Fibroblast of lung (primary cell): Measurements from ENCODE around the gene RPUSD4. TPM values are rescaled to one million over a fixed set of nuclear protein-coding genes. Genes with fewer than 3 reads are reported as not detected.
A peak's percentile ranks its signal among the peaks of the same experiment; 100 is the strongest.

ENCODE experiments used
- DNase-seq, 2 donors: peaks; one replicate each; pipeline versions ENCODE4 v3.0.0 to v3.0.0-alpha.2; 2010; ENCODE audit warnings: low read depth in 2 of 2
- H2AFZ ChIP-seq: 2 replicates; pipeline ENCODE4 v1.5.1; 2012; ENCODE audit warnings: low read length, control low read depth, inconsistent platforms
- H3K27ac ChIP-seq: 2 replicates; pipeline ENCODE4 v1.5.1; 2011; ENCODE audit warnings: low read length, control low read depth; ENCODE audit not compliant: insufficient read depth
- H3K27me3 ChIP-seq: 2 replicates; pipeline ENCODE4 v1.5.1; 2011; ENCODE audit warnings: mild to moderate bottlenecking, low read length; ENCODE audit not compliant: control insufficient read depth, insufficient read depth
- H3K36me3 ChIP-seq: 2 replicates; pipeline ENCODE4 v1.5.1; 2011; ENCODE audit warnings: low read length; ENCODE audit not compliant: control insufficient read depth, insufficient read depth
- H3K4me1 ChIP-seq: 2 replicates; pipeline ENCODE4 v1.5.1; 2011; ENCODE audit warnings: low read length; ENCODE audit not compliant: control insufficient read depth, insufficient read depth; ENCODE audit errors: extremely low read depth
- H3K4me2 ChIP-seq: 2 replicates; pipeline ENCODE4 v1.5.1; 2011; ENCODE audit warnings: low read length, control low read depth; ENCODE audit not compliant: insufficient read depth; ENCODE audit errors: extremely low read depth
- H3K4me3 ChIP-seq, 4 experiments: fragments of 200-600 bp in 1 of 4; sonication (generic) in 1 of 4; replicated peaks in 1 of 4; 2 replicates each; pipeline ENCODE4 v1.5.1; 2011 to 2016; ENCODE audit warnings: low read length in 4 of 4, low read depth in 3 of 4, mild to moderate bottlenecking in 3 of 4, control low read depth in 2 of 4, inconsistent platforms in 1 of 4, mixed read lengths in 1 of 4; ENCODE audit not compliant: insufficient read depth in 1 of 4; ENCODE audit errors: control extremely low read depth in 1 of 4
- H3K79me2 ChIP-seq: 2 replicates; pipeline ENCODE4 v1.5.1; 2012; ENCODE audit warnings: mild to moderate bottlenecking, low read length, inconsistent platforms; ENCODE audit not compliant: control insufficient read depth, insufficient read depth
- H3K9ac ChIP-seq: 2 replicates; pipeline ENCODE4 v1.5.1; 2011; ENCODE audit warnings: mild to moderate bottlenecking, low read length, control low read depth; ENCODE audit not compliant: insufficient read depth
- H3K9me3 ChIP-seq: 2 replicates; pipeline ENCODE4 v1.5.1; 2012; ENCODE audit warnings: low read depth, low read length; ENCODE audit not compliant: control insufficient read depth, insufficient read depth
- H4K20me1 ChIP-seq: 2 replicates; pipeline ENCODE4 v1.5.1; 2011; ENCODE audit warnings: low read length; ENCODE audit not compliant: control insufficient read depth, insufficient read depth; ENCODE audit errors: extremely low read depth
- CTCF ChIP-seq, 2 donors: IDR thresholded peaks in 1 of 2; conservative IDR thresholded peaks in 1 of 2; 1 replicate in 1 of 2; 2 replicates in 1 of 2; pipeline ENCODE4 v1.5.1; 2011 to 2012; ENCODE audit warnings: low read length in 2 of 2, control low read depth in 1 of 2, inconsistent platforms in 1 of 2, low read depth in 1 of 2, mild to moderate bottlenecking in 1 of 2
- EZH2 ChIP-seq: IDR thresholded peaks from 2 replicates; pipeline ENCODE4 v1.5.1; 2012; ENCODE audit warnings: low read length, control low read depth, mild to moderate bottlenecking; ENCODE audit errors: missing control alignments
- polyA plus RNA-seq, 2 donors: library from polyadenylated mRNA; depleted of rRNA in 1 of 2; stranded (reverse) in 1 of 2; unstranded in 1 of 2; fragments of >200 nt; gene quantifications; 2 replicates each; pipeline ENCODE4 v1.2.1, GENCODE V29; 2011 to 2012; ENCODE audit warnings: missing spikeins in 1 of 2
- total RNA-seq: library from RNA; depleted of rRNA; stranded (reverse); fragments of >200 nt; gene quantifications from 2 replicates; pipeline ENCODE4 v1.2.1, GENCODE V29; 2014

The RPUSD4 gene
- total and polyA plus RNA-seq, 2 donors (not counting 1 experiment from before 2014, with no cell fraction given), result 16.3 to 26.9 TPM

GRCh38 chr11:126155402-126156187, 55.9 kb downstream of the RPUSD4 start:
- H3K4me3 ChIP-seq, result no peak overlapping the region
- no peaks in the 10 kb centered on the region for H4K20me1 ChIP-seq
- TF ChIP-seq CTCF (conservative IDR thresholded peaks at IDR 0.05 in 1 of 2, IDR thresholded peaks at IDR 0.05 in 1 of 2; ENCODE audit: low read depth in 1 of 2, low read length in 2 of 2) (no peak), EZH2 (no peak)
- no peak overlapping the region for H3K9ac ChIP-seq
- H3K27me3 ChIP-seq, result peaks cover 5% of the 10 kb centered on the region
- H3K36me3 ChIP-seq, result no peaks in the 10 kb centered on the region
- no peaks in the 10 kb centered on the region for H3K9me3 ChIP-seq
- H3K4me2 ChIP-seq, result no peak overlapping the region
- no peak for DNase-seq
- H3K79me2 ChIP-seq, result no peaks in the 10 kb centered on the region
- peaks cover 11% of the 10 kb centered on the region for H3K4me1 ChIP-seq
- no peak overlapping the region for H2AFZ ChIP-seq
- H3K27ac ChIP-seq, result no peak overlapping the region

GRCh38 chr11:126154691-126155090, 56.8 kb downstream of the RPUSD4 start:
- H3K4me3 ChIP-seq, result no peak overlapping the region
- peaks cover 7% of the 10 kb centered on the region for H3K27me3 ChIP-seq
- H3K79me2 ChIP-seq, result no peaks in the 10 kb centered on the region
- no peak overlapping the region for H3K4me2 ChIP-seq
- H3K27ac ChIP-seq, result no peak overlapping the region
- DNase-seq, result no peak
- peaks cover 13% of the 10 kb centered on the region for H3K4me1 ChIP-seq
- H2AFZ ChIP-seq, result no peak overlapping the region
- H3K36me3 ChIP-seq, result no peaks in the 10 kb centered on the region
- H3K9ac ChIP-seq, result no peak overlapping the region
- no peaks in the 10 kb centered on the region for H3K9me3 ChIP-seq
- H4K20me1 ChIP-seq, result no peaks in the 10 kb centered on the region
- TF ChIP-seq CTCF (conservative IDR thresholded peaks at IDR 0.05 in 1 of 2, IDR thresholded peaks at IDR 0.05 in 1 of 2; ENCODE audit: low read depth in 1 of 2, low read length in 2 of 2), result no peak
- TF ChIP-seq EZH2, result no peak

GRCh38 chr11:126153972-126154371, 57.5 kb downstream of the RPUSD4 start:
- H3K27me3 ChIP-seq, result peaks cover 7% of the 10 kb centered on the region
- DNase-seq, result peak; percentile 83 to 97
- peak overlapping the region; percentile 42 for H3K27ac ChIP-seq
- no peaks in the 10 kb centered on the region for H3K79me2 ChIP-seq
- no peak overlapping the region for H2AFZ ChIP-seq
- TF ChIP-seq EZH2, result no peak
- H4K20me1 ChIP-seq, result no peaks in the 10 kb centered on the region
- peak overlapping the region; percentile 15 for H3K4me2 ChIP-seq
- H3K9ac ChIP-seq, result no peak overlapping the region
- no peak overlapping the region for H3K4me3 ChIP-seq
- no peaks in the 10 kb centered on the region for H3K36me3 ChIP-seq
- H3K4me1 ChIP-seq, result peaks cover 13% of the 10 kb centered on the region
- H3K9me3 ChIP-seq, result no peaks in the 10 kb centered on the region
